CD4-positive, alpha-beta T cell treated with Interleukin-10 for 1 hour (primary cell): Measurements from ENCODE around the gene SOX21.

Experiments
- DNase-seq: peaks from one replicate; pipeline ENCODE4 v3.0.0-alpha.2; 2020

Gene SOX21

DNA sequence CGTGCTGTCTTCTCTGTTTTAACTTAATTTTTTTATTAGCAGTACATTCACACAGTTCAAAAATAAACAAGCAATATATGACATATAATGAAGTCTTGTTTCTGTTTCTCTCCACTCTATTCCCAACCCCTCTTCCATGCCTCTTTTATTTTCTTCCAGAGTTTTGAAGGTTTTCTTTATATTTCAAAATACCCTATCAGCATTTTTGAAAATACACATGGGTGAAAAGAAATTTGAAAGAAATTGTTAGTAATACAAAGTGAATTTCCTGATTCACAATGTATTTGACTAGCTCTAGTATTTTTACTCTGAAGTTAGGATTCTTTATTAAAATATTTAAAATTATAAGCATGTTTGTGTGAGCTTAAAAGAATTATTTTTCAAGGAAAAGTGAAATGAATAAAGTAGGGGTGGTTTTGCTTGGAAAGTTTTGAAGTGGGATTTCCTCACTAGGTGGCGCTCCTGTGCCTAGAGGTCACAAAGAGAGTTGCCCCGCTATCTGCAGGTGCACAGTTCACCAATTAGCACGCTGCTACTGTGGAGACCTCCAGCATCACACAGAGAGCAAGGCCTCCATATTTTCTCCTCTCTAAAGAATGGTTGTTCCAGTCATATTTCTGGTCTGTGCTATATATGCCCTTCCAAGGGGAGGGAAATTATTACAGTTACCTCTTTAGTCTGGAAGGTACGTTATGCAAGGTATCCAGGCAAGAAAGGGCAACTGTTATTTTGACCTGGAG lies 37.6 kb downstream of the SOX21 start:
- peak; percentile 43 for DNase-seq

DNA sequence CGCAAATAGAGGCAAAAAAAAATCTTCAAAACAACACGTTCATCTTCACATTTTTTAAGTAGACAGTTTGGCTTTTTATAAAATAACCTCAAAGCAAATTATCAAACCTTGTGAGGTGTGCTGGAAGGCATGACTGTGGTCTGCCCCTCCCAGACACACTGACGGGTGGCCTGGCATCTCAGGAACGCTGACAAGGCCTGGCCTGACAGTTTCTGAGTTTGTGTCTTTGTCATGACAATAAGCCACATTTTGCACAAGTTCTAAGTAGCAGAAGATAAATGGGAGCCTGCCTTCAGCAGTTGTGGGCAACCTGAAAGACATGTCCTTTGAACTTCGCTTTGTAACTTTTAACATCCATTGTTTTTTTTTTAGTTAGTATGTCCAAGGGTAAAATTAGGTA lies 38.5 kb downstream of the SOX21 start:
- no peak for DNase-seq

DNA sequence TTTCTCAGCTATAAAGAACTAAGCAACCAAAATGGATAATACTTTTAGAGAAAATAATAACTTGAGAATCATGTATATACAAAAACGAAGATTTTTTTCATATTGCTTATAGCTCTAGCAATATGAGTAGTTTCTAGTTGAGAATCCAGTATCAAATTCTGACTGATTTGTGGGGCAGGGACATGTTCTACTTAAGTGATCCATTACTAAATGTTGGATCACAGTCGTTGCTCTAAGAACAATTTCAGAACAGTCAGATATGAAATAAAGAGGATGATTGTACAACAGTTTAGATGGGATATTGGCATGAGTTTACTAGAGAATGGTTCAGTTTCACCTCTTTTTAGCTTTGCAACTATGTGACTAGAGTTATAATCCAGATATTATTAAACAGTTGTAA lies 39.9 kb downstream of the SOX21 start:
- DNase-seq = no peak

DNA sequence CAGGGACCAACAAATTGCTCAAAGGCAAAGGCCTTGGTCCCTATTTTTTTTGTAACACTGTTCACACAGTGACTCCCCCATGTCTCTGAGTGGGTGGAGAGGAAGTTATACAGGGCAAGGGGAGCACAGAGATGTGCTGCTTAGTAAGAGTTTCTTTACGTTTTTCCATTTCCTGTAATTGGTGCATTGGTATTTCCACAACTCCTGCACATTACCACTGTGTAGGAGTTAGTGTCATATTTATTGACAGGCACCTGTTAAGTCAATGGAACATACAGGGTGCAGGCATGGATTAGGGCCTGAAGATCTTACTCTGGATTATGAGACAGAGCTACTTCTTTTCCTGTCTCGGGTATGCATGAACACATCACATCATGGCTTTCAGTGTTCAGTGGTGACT lies 45.2 kb downstream of the SOX21 start:
- DNase-seq = no peak

DNA sequence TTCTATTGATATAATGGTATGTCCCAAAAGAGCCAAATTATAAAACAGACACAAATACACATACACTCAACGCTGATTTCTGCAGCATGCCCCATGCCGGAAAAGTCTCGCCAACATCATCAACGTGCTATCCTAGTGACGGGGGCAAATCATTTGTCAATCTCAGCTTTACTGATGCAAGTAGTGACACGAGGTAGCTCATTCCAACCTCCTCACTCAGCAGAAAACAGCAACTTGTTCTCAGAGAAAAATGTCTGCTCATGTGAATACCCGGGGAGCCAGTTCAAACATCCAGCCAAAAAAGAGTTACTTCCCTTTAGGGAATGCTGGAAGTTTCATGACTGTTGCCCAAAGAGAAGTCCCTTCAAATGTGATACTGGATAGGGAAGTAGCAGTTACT lies 46.3 kb downstream of the SOX21 start:
- DNase-seq = no peak

- DNase-seq = no peak
These were observed 47.5 kb downstream of the SOX21 start for GRCh38 chr13:94664889-94665288.

- no peak for DNase-seq
These were observed 49.9 kb downstream of the SOX21 start for GRCh38 chr13:94662274-94662945.

DNA sequence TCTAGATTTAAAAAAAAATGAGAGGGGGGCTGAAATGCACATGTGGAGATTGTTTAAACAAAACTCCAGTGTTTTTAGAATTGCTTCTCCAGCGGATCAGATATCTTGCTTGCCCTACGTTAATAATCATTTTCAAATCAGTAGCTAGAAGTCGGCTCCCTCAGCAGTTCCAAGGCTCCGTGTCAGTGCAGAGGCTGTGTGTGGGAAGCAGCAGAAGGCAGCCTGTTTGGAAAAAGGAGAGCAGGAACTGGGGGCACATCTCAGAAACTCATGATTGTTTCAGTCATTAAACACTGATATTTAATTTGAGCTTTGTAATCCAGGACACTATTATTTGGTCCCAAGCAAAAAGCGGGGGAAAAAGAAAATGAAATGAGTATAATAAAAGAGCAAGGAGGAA lies 50.9 kb downstream of the SOX21 start:
- no peak for DNase-seq

DNA sequence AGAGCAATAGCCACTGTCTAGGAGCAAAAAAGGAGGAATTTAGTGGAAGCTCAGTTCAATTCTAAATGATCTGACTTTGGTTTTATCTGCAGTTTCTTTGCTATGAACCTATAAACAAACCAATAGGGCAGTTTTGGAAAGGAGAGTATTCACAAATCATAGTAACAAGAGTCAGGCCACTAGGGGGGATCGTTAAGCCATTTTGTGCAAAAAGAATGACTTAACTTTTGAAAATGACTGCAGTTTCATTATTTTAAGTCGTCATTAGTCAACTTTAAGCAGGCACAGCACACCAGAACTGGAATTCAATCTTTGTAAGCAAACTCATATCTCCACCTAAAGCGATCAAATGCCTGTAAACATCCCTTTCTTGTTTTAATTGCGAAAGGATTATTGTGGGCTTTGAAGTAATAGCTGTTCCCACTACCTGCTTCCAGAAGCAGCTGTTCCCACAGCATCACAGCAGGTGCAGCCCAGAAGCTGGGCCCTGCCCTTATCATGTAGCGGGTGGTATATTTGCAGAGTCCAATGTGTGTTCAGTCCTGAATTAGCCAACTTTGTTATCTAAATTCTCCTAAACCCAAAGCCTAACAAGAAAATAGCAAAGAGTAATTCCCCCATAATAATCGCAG lies 51.5 kb downstream of the SOX21 start:
- DNase-seq = no peak
